HepG2 (cell line): ENCODE data around the gene C6orf62. TPM values are rescaled to one million over a fixed set of nuclear protein-coding genes. Genes with fewer than 3 reads are reported as not detected.

Experiments used
- ATAC-seq: fragments of 200-7000 bp; cut with Tn5 transposase; 3 replicates; pipeline ENCODE4 v1.9.1; 2020; ENCODE audit warnings: mild to moderate bottlenecking, moderate library complexity
- BruUV-seq: library from RNA; stranded (reverse); fragments of 400-500 nt; replicated peaks from 2 replicates; lab custom pipeline; 2021; lab: Mats Ljungman, UMichigan
- CTCF ChIA-PET: fragments of 300-600 bp; formaldehyde crosslinking; extraction: SDS; loops from one replicate; lab custom pipeline; 2021; ENCODE audit warnings: low total read pairs, inconsistent platforms, low intra/inter-chr PET ratio; lab: Yijun Ruan, JAX
- POLR2A ChIA-PET: fragments of 350-600 bp; sonication (Branson Sonifier 250); formaldehyde crosslinking; loops from one replicate; lab custom pipeline; 2020; ENCODE audit warnings: antibody characterized with exemption, inconsistent platforms; lab: Yijun Ruan, JAX
- DNase-seq: peaks from one replicate; pipeline ENCODE4 v3.0.0-alpha.2; 2015; ENCODE audit warnings: low spot score
- FAIRE-seq: peaks from 3 replicates; lab custom pipeline; 2011; peaks lifted over from hg19 to GRCh38; lab: Jason Lieb, UNC
- H2AFZ ChIP-seq: one replicate; pipeline ENCODE4 v1.6.1; 2011; ENCODE audit warnings: low read length, inconsistent platforms
- H3K27ac ChIP-seq: fragments of 300-600 bp; 3 replicates; pipeline ENCODE4 v1.8.0; 2011; ENCODE audit warnings: mixed run types, mild to moderate bottlenecking, mixed read lengths, low read length, inconsistent platforms; ENCODE audit not compliant: insufficient read depth; ENCODE audit errors: extremely low read length
- H3K27me3 ChIP-seq, 2 experiments: fragments of 200-600 bp in 1 of 2; 2 replicates in 1 of 2; 3 replicates in 1 of 2; pipeline versions ENCODE4 v1.6.0 to v1.8.0; 2011; ENCODE audit warnings: low read length in 2 of 2, mild to moderate bottlenecking in 2 of 2, moderate library complexity in 2 of 2, inconsistent platforms in 1 of 2; ENCODE audit not compliant: insufficient read depth in 2 of 2, control insufficient read depth in 1 of 2
- H3K36me3 ChIP-seq, 2 experiments: fragments of 200-600 bp in 1 of 2; replicated peaks in 1 of 2; 2 replicates in 1 of 2; 3 replicates in 1 of 2; pipeline versions ENCODE4 v1.5.1 to v1.8.0; 2011; ENCODE audit warnings: low read length in 2 of 2, inconsistent platforms in 1 of 2; ENCODE audit not compliant: insufficient read depth in 2 of 2, control insufficient read depth in 1 of 2
- H3K4me1 ChIP-seq: 2 replicates; pipeline ENCODE4 v1.5.1; 2012; ENCODE audit warnings: low read length, inconsistent platforms; ENCODE audit not compliant: insufficient read depth
- H3K4me2 ChIP-seq: 2 replicates; pipeline ENCODE4 v1.6.0; 2011; ENCODE audit warnings: low read depth, low read length, inconsistent platforms
- H3K4me3 ChIP-seq, 3 experiments: fragments of 200-600 bp in 1 of 3; sonication (generic), shearing (Covaris generic) in 1 of 3; replicated peaks in 1 of 3; 2 replicates each; pipeline ENCODE4 v1.5.1; 2011 to 2016; ENCODE audit warnings: low read length in 3 of 3, inconsistent platforms in 2 of 3, low read depth in 2 of 3, mild to moderate bottlenecking in 2 of 3, control low read depth in 1 of 3, mixed read lengths in 1 of 3; ENCODE audit not compliant: insufficient read depth in 1 of 3
- H3K79me2 ChIP-seq: one replicate; pipeline ENCODE4 v1.6.1; 2011; ENCODE audit warnings: low read length, inconsistent platforms; ENCODE audit not compliant: insufficient read depth
- H3K9ac ChIP-seq: 2 replicates; pipeline ENCODE4 v1.6.0; 2011; ENCODE audit warnings: mild to moderate bottlenecking, low read depth, low read length, inconsistent platforms; ENCODE audit not compliant: insufficient read depth
- H3K9me3 ChIP-seq: 2 replicates; pipeline ENCODE4 v1.5.1; 2012; ENCODE audit warnings: mild to moderate bottlenecking, low read length
- H4K20me1 ChIP-seq: 2 replicates; pipeline ENCODE4 v1.6.0; 2011; ENCODE audit warnings: inconsistent platforms, mild to moderate bottlenecking, low read length, moderate library complexity; ENCODE audit not compliant: insufficient read depth
- KMT2B ChIP-seq: IDR thresholded peaks from 2 replicates; pipeline ENCODE4 v1.6.1; 2016; ENCODE audit warnings: missing genetic modification reagents, missing compliant biosample characterization
- MAFF ChIP-seq: IDR thresholded peaks from 2 replicates; pipeline ENCODE4 v1.6.1; 2011; ENCODE audit warnings: low read depth, low read length, improper control_type of control experiment
- MAFK ChIP-seq, 2 experiments: IDR thresholded peaks in 1 of 2; conservative IDR thresholded peaks in 1 of 2; 2 replicates each; pipeline ENCODE4 v1.6.1; 2011; ENCODE audit warnings: improper control_type of control experiment in 2 of 2, low read length in 2 of 2
- ZNF607 ChIP-seq: sonication (generic); formaldehyde crosslinking; IDR thresholded peaks from 2 replicates; pipeline ENCODE4 v1.5.1; 2020; ENCODE audit warnings: missing genetic modification reagents, mild to moderate bottlenecking, borderline replicate concordance
- ZNF780A ChIP-seq: sonication (generic); formaldehyde crosslinking; IDR thresholded peaks from 2 replicates; pipeline ENCODE4 v1.8.0; 2022; ENCODE audit warnings: mild to moderate bottlenecking, missing genetic modification reagents, moderate library complexity
- WGBS: methylation state at CpG from one replicate; pipeline ENCODE4 v1.1.6; 2017; ENCODE audit warnings: low lambda C conversion rate; 5-methylcytosine and 5-hydroxymethylcytosine counted together
- in situ Hi-C: cut with HindIII; loops from 2 replicates; pipeline ENCODE4 v1.10.0; 2017; ENCODE audit warnings: low pct_unique_long_range_greater_than_20kb; ENCODE audit not compliant: extremely low pct_ligation_motif_present
- intact Hi-C: fragments of 100-400 bp; cut with micrococcal nuclease; formaldehyde crosslinking; loops from one replicate; pipeline ENCODE4 v1.10.0; 2022; ENCODE audit not compliant: unreplicated experiment
- polyA plus RNA-seq, 8 experiments: library from polyadenylated mRNA; depleted of rRNA in 3 of 8; stranded (reverse) in 7 of 8; unstranded in 1 of 8; fragments of >200 nt; fragmentation: Illumina TruSeq in 4 of 8; extraction: Trizol in 4 of 8; gene quantifications; 2 replicates each; pipeline versions ENCODE4 v1.2.1 to v1.2.3, GENCODE V29; 2011 to 2016; ENCODE audit warnings: low read depth in 4 of 8, missing spikeins in 1 of 8, mixed read lengths in 1 of 8; ENCODE audit not compliant: insufficient read depth in 1 of 8
- total RNA-seq, 5 experiments: library from RNA; depleted of rRNA; stranded (reverse); fragments of >200 nt; fragmentation: Illumina TruSeq; extraction: Trizol; gene quantifications; 2 replicates each; pipeline ENCODE4 v1.2.3, GENCODE V29; 2016; ENCODE audit warnings: low read depth in 1 of 5
- TF ChIP-seq, protein P1 (sequence below): sonication (generic); formaldehyde crosslinking; IDR thresholded peaks from 2 replicates; pipeline ENCODE4 v1.5.0; 2020; ENCODE audit warnings: mild to moderate bottlenecking, missing genetic modification reagents

The C6orf62 gene
- total and polyA plus RNA-seq, 2 of the 13 experiments (the other 11 are each of a cell fraction or from before 2014, with no cell fraction given) = 54.8 to 90.4 TPM

DNA sequence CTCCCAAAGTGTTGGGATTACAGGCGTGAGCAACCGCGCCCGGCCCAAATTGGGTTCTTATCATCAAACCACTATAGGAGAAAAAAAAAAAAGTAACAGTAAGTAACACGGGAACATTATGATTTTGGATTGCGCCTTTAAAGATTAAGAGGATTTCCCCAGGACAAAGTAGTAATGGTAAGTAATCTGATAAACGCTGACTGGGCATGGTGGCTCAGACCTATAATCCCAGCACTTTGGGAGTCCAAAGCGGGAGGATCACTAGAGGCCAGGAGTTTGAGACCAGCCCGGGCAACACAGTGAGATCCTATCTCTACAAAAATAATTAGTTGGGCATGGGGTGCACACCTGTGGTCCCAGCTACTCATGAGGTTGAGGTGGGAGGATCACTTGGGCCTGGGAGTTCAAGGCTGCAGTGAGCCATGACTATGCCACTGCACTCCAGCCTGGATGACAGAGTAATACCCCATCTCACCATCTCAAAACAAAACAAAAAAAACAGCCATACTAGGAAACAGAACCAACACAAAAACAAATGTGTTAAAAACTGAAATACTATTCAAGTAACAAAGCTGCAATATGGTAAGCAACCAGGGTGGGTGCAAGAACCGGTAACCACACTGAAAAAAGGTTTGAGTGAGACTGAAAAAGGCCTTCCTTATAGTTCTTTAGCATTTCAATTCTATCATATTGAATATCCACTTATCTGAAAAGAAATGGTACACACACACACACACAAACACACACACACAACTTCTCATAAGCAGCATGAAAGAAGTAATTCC is 8.2 kb downstream of the C6orf62 start:
- H3K4me2 ChIP-seq = no peak overlapping the region
- intact Hi-C loops = no loop called here
- FAIRE-seq (no peak), ATAC-seq (no peak; the same call in 2 of the 3 replicates)
- TF ChIP-seq ZNF780A (CRISPR knock-in tag) (no peak), MAFK (conservative IDR thresholded peaks at IDR 0.05 in 1 of 2, IDR thresholded peaks at IDR 0.05 in 1 of 2; ENCODE audit: low read length in 2 of 2) (peak; percentile 65 to 83), KMT2B (no peak), MAFF (peak; percentile 67), ZNF607 (CRISPR knock-in tag) (no peak)
- TF ChIP-seq, protein P1, sequence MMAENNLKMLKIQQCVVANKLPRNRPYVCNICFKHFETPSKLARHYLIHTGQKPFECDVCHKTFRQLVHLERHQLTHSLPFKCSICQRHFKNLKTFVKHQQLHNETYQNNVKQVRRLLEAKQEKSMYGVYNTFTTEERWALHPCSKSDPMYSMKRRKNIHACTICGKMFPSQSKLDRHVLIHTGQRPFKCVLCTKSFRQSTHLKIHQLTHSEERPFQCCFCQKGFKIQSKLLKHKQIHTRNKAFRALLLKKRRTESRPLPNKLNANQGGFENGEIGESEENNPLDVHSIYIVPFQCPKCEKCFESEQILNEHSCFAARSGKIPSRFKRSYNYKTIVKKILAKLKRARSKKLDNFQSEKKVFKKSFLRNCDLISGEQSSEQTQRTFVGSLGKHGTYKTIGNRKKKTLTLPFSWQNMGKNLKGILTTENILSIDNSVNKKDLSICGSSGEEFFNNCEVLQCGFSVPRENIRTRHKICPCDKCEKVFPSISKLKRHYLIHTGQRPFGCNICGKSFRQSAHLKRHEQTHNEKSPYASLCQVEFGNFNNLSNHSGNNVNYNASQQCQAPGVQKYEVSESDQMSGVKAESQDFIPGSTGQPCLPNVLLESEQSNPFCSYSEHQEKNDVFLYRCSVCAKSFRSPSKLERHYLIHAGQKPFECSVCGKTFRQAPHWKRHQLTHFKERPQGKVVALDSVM (CRISPR knock-in tag) = 0 out of 2 replicates have a peak, but pooled peaks have one; percentile 46
- TF ChIP-seq, all 625 proteins: peak for 3
- WGBS = 96% methylated on average over 10 of the region's 10 CpGs
- H3K9ac ChIP-seq = no peak overlapping the region
- H3K79me2 ChIP-seq = peaks cover 50% of the 10 kb centered on the region
- no peaks in the 10 kb centered on the region for H3K9me3 ChIP-seq
- H3K27ac ChIP-seq = no peak overlapping the region
- CTCF ChIA-PET = no interaction called here
- peaks cover 40% of the 10 kb centered on the region for H3K4me1 ChIP-seq
- H3K36me3 ChIP-seq = peaks cover 26 to 94% of the 10 kb centered on the region in 2 experiments
- no peak for DNase-seq
- in situ Hi-C loops = no loop called here
- H3K27me3 ChIP-seq = no peaks in the 10 kb centered on the region
- POLR2A ChIA-PET = interaction anchor here (0.8 kb wide), 1 partner anchor 11 kb away, joined by 4 read pairs; no protein-coding TSS in a partner anchor
- no peak overlapping the region for H3K4me3 ChIP-seq
- no peak overlapping the region for H2AFZ ChIP-seq
- peaks cover 59% of the 10 kb centered on the region for H4K20me1 ChIP-seq
- no TSS peak for BruUV-seq
